HepG2 (cell line): Measurements from ENCODE around the gene MAP2K3. TPM values are rescaled to one million over a fixed set of nuclear protein-coding genes. Genes with fewer than 3 reads are reported as not detected.

Experiments used
- ATRX ChIP-seq: sonication (generic); formaldehyde crosslinking; IDR thresholded peaks from 2 replicates; pipeline ENCODE4 v1.4.0; 2020; ENCODE audit warnings: missing genetic modification reagents, borderline replicate concordance
- CCDC6 ChIP-seq: sonication (generic); formaldehyde crosslinking; IDR thresholded peaks from 2 replicates; pipeline ENCODE4 v1.8.1; 2022; ENCODE audit warnings: mild to moderate bottlenecking, missing genetic modification reagents, moderate library complexity
- CEBPB ChIP-seq: IDR thresholded peaks from 2 replicates; pipeline ENCODE4 v1.6.1; 2011; ENCODE audit warnings: low read depth, low read length, improper control_type of control experiment, borderline replicate concordance
- ELF3 ChIP-seq: IDR thresholded peaks from 2 replicates; pipeline ENCODE4 v1.6.1; 2016; ENCODE audit warnings: missing genetic modification reagents, missing compliant biosample characterization
- HOXA3 ChIP-seq: sonication (generic); formaldehyde crosslinking; IDR thresholded peaks from 2 replicates; pipeline ENCODE4 v1.5.0; 2020; ENCODE audit warnings: missing genetic modification reagents
- NRL ChIP-seq: sonication (generic); formaldehyde crosslinking; IDR thresholded peaks from 2 replicates; pipeline ENCODE4 v1.5.0; 2020; ENCODE audit warnings: missing genetic modification reagents, mild to moderate bottlenecking, moderate library complexity, borderline replicate concordance
- PAXIP1 ChIP-seq: sonication (generic); formaldehyde crosslinking; conservative IDR thresholded peaks from 2 replicates; pipeline ENCODE4 v1.4.0; 2020; ENCODE audit warnings: mild to moderate bottlenecking, missing genetic modification reagents, moderate library complexity
- PHF21A ChIP-seq: sonication (generic); formaldehyde crosslinking; IDR thresholded peaks from 2 replicates; pipeline ENCODE4 v1.5.0; 2020; ENCODE audit warnings: mild to moderate bottlenecking, missing genetic modification reagents
- RARA ChIP-seq: IDR thresholded peaks from 2 replicates; pipeline ENCODE4 v1.6.1; 2016; ENCODE audit warnings: missing genetic modification reagents, missing compliant biosample characterization
- SCMH1 ChIP-seq: sonication (generic); formaldehyde crosslinking; IDR thresholded peaks from 2 replicates; pipeline ENCODE4 v1.9.0; 2021; ENCODE audit warnings: missing genetic modification reagents, mild to moderate bottlenecking, borderline replicate concordance
- UBTF ChIP-seq: sonication (generic); formaldehyde crosslinking; IDR thresholded peaks from 2 replicates; pipeline ENCODE4 v1.4.0; 2020; ENCODE audit warnings: mild to moderate bottlenecking, missing genetic modification reagents
- ZBED4 ChIP-seq: sonication (generic); formaldehyde crosslinking; IDR thresholded peaks from 2 replicates; pipeline ENCODE4 v1.4.0; 2020; ENCODE audit warnings: missing genetic modification reagents, borderline replicate concordance
- ZNF101 ChIP-seq: sonication (generic); formaldehyde crosslinking; IDR thresholded peaks from 2 replicates; pipeline ENCODE4 v1.4.0; 2020; ENCODE audit warnings: mild to moderate bottlenecking, low read depth, missing genetic modification reagents, borderline replicate concordance
- ZNF382 ChIP-seq: sonication (generic); formaldehyde crosslinking; IDR thresholded peaks from 2 replicates; pipeline ENCODE4 v1.5.0; 2020; ENCODE audit warnings: missing genetic modification reagents, mild to moderate bottlenecking, borderline replicate concordance
- ZNF569 ChIP-seq: sonication (generic); formaldehyde crosslinking; IDR thresholded peaks from 2 replicates; pipeline ENCODE4 v1.5.0; 2020; ENCODE audit warnings: mild to moderate bottlenecking, missing genetic modification reagents, moderate library complexity, borderline replicate concordance
- ZNF792 ChIP-seq: IDR thresholded peaks from 2 replicates; pipeline ENCODE4 v1.6.1; 2016
- polyA plus RNA-seq, 8 experiments: library from polyadenylated mRNA; depleted of rRNA in 3 of 8; stranded (reverse) in 7 of 8; unstranded in 1 of 8; fragments of >200 nt; fragmentation: Illumina TruSeq in 4 of 8; extraction: Trizol in 4 of 8; gene quantifications; 2 replicates each; pipeline versions ENCODE4 v1.2.1 to v1.2.3, GENCODE V29; 2011 to 2016; ENCODE audit warnings: low read depth in 4 of 8, missing spikeins in 1 of 8, mixed read lengths in 1 of 8; ENCODE audit not compliant: insufficient read depth in 1 of 8
- total RNA-seq, 5 experiments: library from RNA; depleted of rRNA; stranded (reverse); fragments of >200 nt; fragmentation: Illumina TruSeq; extraction: Trizol; gene quantifications; 2 replicates each; pipeline ENCODE4 v1.2.3, GENCODE V29; 2016; ENCODE audit warnings: low read depth in 1 of 5
- TF ChIP-seq, protein P1 (sequence below): sonication (generic); formaldehyde crosslinking; IDR thresholded peaks from 2 replicates; pipeline ENCODE4 v1.4.0; 2020; ENCODE audit warnings: missing genetic modification reagents, borderline replicate concordance

The MAP2K3 gene
- total and polyA plus RNA-seq, 2 of the 13 experiments (the other 11 are each of a cell fraction or from before 2014, with no cell fraction given), result 20.5 to 27.4 TPM

GRCh38 chr17:21286066-21286770 is 1.7 kb downstream of the MAP2K3 start (continued):
- TF ChIP-seq UBTF (CRISPR knock-in tag) (peak; percentile 73), HOXA3 (CRISPR knock-in tag) (peak; percentile 69), NRL (CRISPR knock-in tag) (0 out of 2 replicates have a peak, but pooled peaks have one; percentile 55), CCDC6 (peak; percentile 60; the same call in 1 of the 2 replicates), ELF3 (peak; percentile 93), ZNF382 (no peak), PAXIP1 (CRISPR knock-in tag) (peak; percentile 77), RARA (CRISPR knock-in tag) (peak; percentile 76), ZNF569 (no peak), SCMH1 (CRISPR knock-in tag) (no peak), ZBED4 (CRISPR knock-in tag) (no peak), PHF21A (peak; percentile 83), ZNF792 (CRISPR knock-in tag) (peak; percentile 38; the same call in 1 of the 2 replicates), ZNF101 (CRISPR knock-in tag) (no peak), CEBPB (peak; percentile 98), ATRX (CRISPR knock-in tag) (no peak)
- TF ChIP-seq, protein P1, sequence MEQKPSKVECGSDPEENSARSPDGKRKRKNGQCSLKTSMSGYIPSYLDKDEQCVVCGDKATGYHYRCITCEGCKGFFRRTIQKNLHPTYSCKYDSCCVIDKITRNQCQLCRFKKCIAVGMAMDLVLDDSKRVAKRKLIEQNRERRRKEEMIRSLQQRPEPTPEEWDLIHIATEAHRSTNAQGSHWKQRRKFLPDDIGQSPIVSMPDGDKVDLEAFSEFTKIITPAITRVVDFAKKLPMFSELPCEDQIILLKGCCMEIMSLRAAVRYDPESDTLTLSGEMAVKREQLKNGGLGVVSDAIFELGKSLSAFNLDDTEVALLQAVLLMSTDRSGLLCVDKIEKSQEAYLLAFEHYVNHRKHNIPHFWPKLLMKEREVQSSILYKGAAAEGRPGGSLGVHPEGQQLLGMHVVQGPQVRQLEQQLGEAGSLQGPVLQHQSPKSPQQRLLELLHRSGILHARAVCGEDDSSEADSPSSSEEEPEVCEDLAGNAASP, result peak; percentile 54; the same call in 1 of the 2 replicates
